HCT116 (cell line): ENCODE results near the gene FHIT. TPM values are rescaled to one million over a fixed set of nuclear protein-coding genes. Genes with fewer than 3 reads are reported as not detected.

Experiments used
- ATAC-seq: fragments of 200-7000 bp; cut with Tn5 transposase; 2 replicates; pipeline ENCODE4 v1.9.1; 2020; ENCODE audit warnings: mild to moderate bottlenecking, moderate library complexity
- BruUV-seq: library from RNA; stranded (reverse); fragments of 400-500 nt; replicated peaks from 2 replicates; lab custom pipeline; 2021; lab: Mats Ljungman, UMichigan
- CTCF ChIA-PET: fragments of 300-600 bp; sonication (Branson Sonifier 250); formaldehyde crosslinking; loops from one replicate; lab custom pipeline; 2021; ENCODE audit warnings: antibody characterized with exemption; lab: Charles Lee
- POLR2A ChIA-PET: fragments of 300-600, 350-600 bp; sonication (Branson Sonifier 250); formaldehyde crosslinking; loops from one replicate; lab custom pipeline; 2021; ENCODE audit warnings: antibody characterized with exemption; lab: Charles Lee
- RAD21 ChIA-PET, 2 experiments: fragments of 300-600 bp; sonication (Branson Sonifier 250); formaldehyde crosslinking; loops; one replicate each; lab custom pipeline; 2023; ENCODE audit warnings: low total read pairs in 2 of 2; ENCODE audit not compliant: uncharacterized antibody in 2 of 2, unreplicated experiment in 2 of 2, low non-redundant PET in 1 of 2; lab: Charles Lee
- DNase-seq: peaks from one replicate; pipeline ENCODE4 v3.0.0-alpha.2; 2010; ENCODE audit warnings: low read depth, low spot score
- H2AFZ ChIP-seq: fragments of 200-600 bp; shearing (Covaris generic), sonication (generic); 2 replicates; pipeline ENCODE4 v1.6.1; 2017; ENCODE audit warnings: low read depth, mixed run types, mixed read lengths, antibody characterized with exemption, low read length; ENCODE audit not compliant: poor library complexity, severe bottlenecking
- H3K27ac ChIP-seq: 2 replicates; pipeline ENCODE4 v1.5.1; 2012; ENCODE audit warnings: low read depth, low read length
- H3K27me3 ChIP-seq: fragments of 200-600 bp; sonication (generic); 2 replicates; pipeline ENCODE4 v1.6.1; 2016; ENCODE audit warnings: mixed run types, low read length, mixed read lengths; ENCODE audit not compliant: insufficient read depth
- H3K36me3 ChIP-seq, 2 experiments: fragments of 200-500 bp in 1 of 2; fragments of 200-600 bp in 1 of 2; sonication (Bioruptor generic) in 1 of 2; sonication (generic) in 1 of 2; 2 replicates each; pipeline versions ENCODE4 v1.5.1 to v1.6.1; 2014 to 2016; ENCODE audit warnings: low read length in 2 of 2, inconsistent platforms in 1 of 2, mixed read lengths in 1 of 2, mixed run types in 1 of 2; ENCODE audit not compliant: insufficient read depth in 2 of 2, control insufficient read depth in 1 of 2
- H3K4me1 ChIP-seq, 2 experiments: fragments of 200-600 bp in 1 of 2; sonication (generic) in 1 of 2; 2 replicates each; pipeline versions ENCODE4 v1.5.1 to v1.6.1; 2012 to 2017; ENCODE audit warnings: low read length in 2 of 2, inconsistent platforms in 1 of 2, mild to moderate bottlenecking in 1 of 2, mixed read lengths in 1 of 2, mixed run types in 1 of 2, moderate library complexity in 1 of 2; ENCODE audit not compliant: insufficient read depth in 2 of 2, control insufficient read depth in 1 of 2
- H3K4me2 ChIP-seq: fragments of 200-600 bp; sonication (generic); 2 replicates; pipeline ENCODE4 v1.6.1; 2017; ENCODE audit warnings: mixed run types, low read length, mixed read lengths
- H3K4me3 ChIP-seq, 2 experiments: fragments of 200-600 bp in 1 of 2; sonication (generic) in 1 of 2; replicated peaks in 1 of 2; 2 replicates each; pipeline ENCODE4 v1.5.1; 2011 to 2016; ENCODE audit warnings: low read length in 2 of 2, control low read depth in 1 of 2, low read depth in 1 of 2, mild to moderate bottlenecking in 1 of 2, mixed read lengths in 1 of 2, mixed run types in 1 of 2
- H3K79me2 ChIP-seq: fragments of 200-600 bp; sonication (generic); 2 replicates; pipeline ENCODE4 v1.6.1; 2017; ENCODE audit warnings: mild to moderate bottlenecking, mixed run types, low read length, moderate library complexity, mixed read lengths; ENCODE audit not compliant: insufficient read depth
- H3K9ac ChIP-seq: fragments of 200-600 bp; sonication (generic); 2 replicates; pipeline ENCODE4 v1.6.1; 2016; ENCODE audit warnings: low read length, mixed read lengths
- H3K9me2 ChIP-seq: fragments of 200-600 bp; sonication (generic), shearing (Covaris generic); 2 replicates; pipeline ENCODE4 v1.6.1; 2017; ENCODE audit warnings: mixed run types, mild to moderate bottlenecking, moderate library complexity; ENCODE audit not compliant: insufficient read depth
- H3K9me3 ChIP-seq, 2 experiments: fragments of 200-500 bp in 1 of 2; fragments of 200-600 bp in 1 of 2; sonication (Bioruptor generic) in 1 of 2; sonication (generic) in 1 of 2; 2 replicates each; pipeline ENCODE4 v1.6.1; 2014 to 2017; ENCODE audit warnings: low read length in 2 of 2, mixed read lengths in 2 of 2, inconsistent platforms in 1 of 2, low read depth in 1 of 2, mild to moderate bottlenecking in 1 of 2, mixed run types in 1 of 2, moderate library complexity in 1 of 2; ENCODE audit not compliant: control insufficient read depth in 1 of 2, insufficient read depth in 1 of 2
- H4K20me1 ChIP-seq: fragments of 200-600 bp; sonication (generic), shearing (Covaris generic); 2 replicates; pipeline ENCODE4 v1.6.1; 2017; ENCODE audit warnings: mixed run types, mild to moderate bottlenecking, moderate library complexity; ENCODE audit not compliant: insufficient read depth
- CBX3 ChIP-seq: IDR thresholded peaks from 2 replicates; pipeline ENCODE4 v1.6.1; 2012; ENCODE audit warnings: low read depth
- EGR1 ChIP-seq: IDR thresholded peaks from 2 replicates; pipeline ENCODE4 v1.6.1; 2012; ENCODE audit warnings: low read depth
- ELF1 ChIP-seq: IDR thresholded peaks from 2 replicates; pipeline ENCODE4 v1.6.1; 2012; ENCODE audit warnings: low read depth, borderline replicate concordance
- EZH2 ChIP-seq: fragments of 200-600 bp; sonication (generic); IDR thresholded peaks from 2 replicates; pipeline ENCODE4 v1.6.1; 2017; ENCODE audit warnings: antibody characterized with exemption, mixed run types
- EZH2phosphoT487 ChIP-seq: fragments of 200-600 bp; IDR thresholded peaks from 2 replicates; pipeline ENCODE4 v1.6.1; 2018; ENCODE audit warnings: antibody characterized with exemption, borderline replicate concordance
- FOSL1 ChIP-seq: IDR thresholded peaks from 2 replicates; pipeline ENCODE4 v1.6.1; 2012; ENCODE audit warnings: low read depth
- JUND ChIP-seq: IDR thresholded peaks from 2 replicates; pipeline ENCODE4 v1.6.1; 2012
- MAX ChIP-seq: IDR thresholded peaks from 2 replicates; pipeline ENCODE4 v1.6.1; 2012
- POLR2A ChIP-seq: IDR thresholded peaks from 2 replicates; pipeline ENCODE4 v1.7.0; 2011; ENCODE audit warnings: borderline replicate concordance; ENCODE audit not compliant: insufficient read depth, insufficient read length; ENCODE audit errors: extremely low read depth
- POLR2AphosphoS5 ChIP-seq: IDR thresholded peaks from 2 replicates; pipeline ENCODE4 v1.6.1; 2011; ENCODE audit warnings: mild to moderate bottlenecking, low read depth, low read length, moderate library complexity
- RAD21 ChIP-seq: IDR thresholded peaks from 2 replicates; pipeline ENCODE4 v1.6.1; 2012; ENCODE audit warnings: low read depth, mild to moderate bottlenecking
- SIN3A ChIP-seq: IDR thresholded peaks from 2 replicates; pipeline ENCODE4 v1.6.1; 2012; ENCODE audit warnings: low read depth
- SRF ChIP-seq: IDR thresholded peaks from 2 replicates; pipeline ENCODE4 v1.6.1; 2012; ENCODE audit warnings: low read depth
- TCF7L2 ChIP-seq: IDR thresholded peaks from 2 replicates; pipeline ENCODE4 v1.7.0; 2011; ENCODE audit warnings: borderline replicate concordance, inconsistent platforms; ENCODE audit not compliant: insufficient read depth, insufficient read length; ENCODE audit errors: extremely low read depth
- ZNF274 ChIP-seq: fragments of 200-500 bp; sonication (Bioruptor generic); IDR thresholded peaks from 2 replicates; pipeline ENCODE4 v1.6.1; 2014; ENCODE audit warnings: mild to moderate bottlenecking, low read depth, low read length, inconsistent platforms
- intact Hi-C: fragments of 100-400 bp; cut with micrococcal nuclease; formaldehyde crosslinking; loops from 2 replicates; pipeline ENCODE4 v1.10.0; 2022
- total RNA-seq: library from RNA; stranded (reverse); gene quantifications from one replicate; pipeline ENCODE4 v1.2.1, GENCODE V29; 2021; ENCODE audit not compliant: unreplicated experiment
- TF ChIP-seq, protein P1 (sequence below), 3 experiments: fragments of 200-600 bp in 1 of 3; sonication (generic) in 1 of 3; IDR thresholded peaks in 2 of 3; conservative IDR thresholded peaks in 1 of 3; 2 replicates each; pipeline ENCODE4 v1.5.1; 2012 to 2017; ENCODE audit warnings: low read depth in 2 of 3, low read length in 2 of 3, antibody characterized with exemption in 1 of 3, borderline replicate concordance in 1 of 3, control low read depth in 1 of 3, mild to moderate bottlenecking in 1 of 3, mixed read lengths in 1 of 3, mixed run types in 1 of 3, moderate library complexity in 1 of 3; ENCODE audit not compliant: insufficient read depth in 1 of 3
- TF ChIP-seq, protein P2 (sequence below): IDR thresholded peaks from 2 replicates; pipeline ENCODE4 v1.6.1; 2012

FHIT gene
- total RNA-seq, 1 experiment from 2014 or later = 20.1 TPM

GRCh38 chr3:60289341-60290121 lies 961.7 kb downstream of the FHIT start:
- Histone ChIP-seq H3K9ac (no peak overlapping the region), H3K4me3 (no peak overlapping the region), H3K79me2 (no peaks in the 10 kb centered on the region), H3K27me3 (no peaks in the 10 kb centered on the region), H3K27ac (no peak overlapping the region), H3K4me2 (no peak overlapping the region), H3K9me2 (no peaks in the 10 kb centered on the region), H4K20me1 (no peaks in the 10 kb centered on the region), H3K9me3 (no peaks in the 10 kb centered on the region), H3K36me3 (no peaks in the 10 kb centered on the region), H2AFZ (no peak overlapping the region), H3K4me1 (no peaks in the 10 kb centered on the region)
- no peak for ATAC-seq
- RAD21 ChIA-PET = no interaction called here
- CTCF ChIA-PET = no interaction called here
- DNase-seq = no peak
- intact Hi-C loops = no loop called here
- TF ChIP-seq TCF7L2 = no peak
- TF ChIP-seq EZH2 = no peak
- no peak for TF ChIP-seq CBX3
- TF ChIP-seq, protein P1, sequence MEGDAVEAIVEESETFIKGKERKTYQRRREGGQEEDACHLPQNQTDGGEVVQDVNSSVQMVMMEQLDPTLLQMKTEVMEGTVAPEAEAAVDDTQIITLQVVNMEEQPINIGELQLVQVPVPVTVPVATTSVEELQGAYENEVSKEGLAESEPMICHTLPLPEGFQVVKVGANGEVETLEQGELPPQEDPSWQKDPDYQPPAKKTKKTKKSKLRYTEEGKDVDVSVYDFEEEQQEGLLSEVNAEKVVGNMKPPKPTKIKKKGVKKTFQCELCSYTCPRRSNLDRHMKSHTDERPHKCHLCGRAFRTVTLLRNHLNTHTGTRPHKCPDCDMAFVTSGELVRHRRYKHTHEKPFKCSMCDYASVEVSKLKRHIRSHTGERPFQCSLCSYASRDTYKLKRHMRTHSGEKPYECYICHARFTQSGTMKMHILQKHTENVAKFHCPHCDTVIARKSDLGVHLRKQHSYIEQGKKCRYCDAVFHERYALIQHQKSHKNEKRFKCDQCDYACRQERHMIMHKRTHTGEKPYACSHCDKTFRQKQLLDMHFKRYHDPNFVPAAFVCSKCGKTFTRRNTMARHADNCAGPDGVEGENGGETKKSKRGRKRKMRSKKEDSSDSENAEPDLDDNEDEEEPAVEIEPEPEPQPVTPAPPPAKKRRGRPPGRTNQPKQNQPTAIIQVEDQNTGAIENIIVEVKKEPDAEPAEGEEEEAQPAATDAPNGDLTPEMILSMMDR (IDR thresholded peaks at IDR 0.05 in 2 of 3, conservative IDR thresholded peaks at IDR 0.05 in 1 of 3; ENCODE audit: borderline replicate concordance in 1 of 3, insufficient read depth in 1 of 3, low read depth in 2 of 3, low read length in 2 of 3) = no peak
- TF ChIP-seq POLR2A = no peak
- TF ChIP-seq ZNF274 = no peak
- TF ChIP-seq POLR2AphosphoS5 = no peak
- TF ChIP-seq JUND = no peak
- TF ChIP-seq EGR1 = no peak
- TF ChIP-seq ELF1 = no peak
- TF ChIP-seq SRF = no peak
- TF ChIP-seq, protein P2, sequence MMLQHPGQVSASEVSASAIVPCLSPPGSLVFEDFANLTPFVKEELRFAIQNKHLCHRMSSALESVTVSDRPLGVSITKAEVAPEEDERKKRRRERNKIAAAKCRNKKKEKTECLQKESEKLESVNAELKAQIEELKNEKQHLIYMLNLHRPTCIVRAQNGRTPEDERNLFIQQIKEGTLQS = no peak
- TF ChIP-seq RAD21 = no peak
- no peak for TF ChIP-seq MAX
- TF ChIP-seq EZH2phosphoT487 = no peak
- TF ChIP-seq FOSL1 = no peak
- no peak for TF ChIP-seq SIN3A
- POLR2A ChIA-PET = no interaction called here
- no TSS peak for BruUV-seq
